Ureter (tissue), 1 donor: ENCODE results near the gene GPR142. TPM values are rescaled to one million over a fixed set of nuclear protein-coding genes. Genes with fewer than 3 reads are reported as not detected.

ENCODE experiments used
- DNase-seq: peaks from one replicate; pipeline ENCODE4 v3.0.0-alpha.2; 2020; ENCODE audit warnings: low spot score
- total RNA-seq: library from RNA; stranded (reverse); gene quantifications from one replicate; pipeline ENCODE4 v1.2.4, GENCODE V29; 2023
- donor health status: DM: yes; HTN: yes; CAD: no.

Gene GPR142, protein sequence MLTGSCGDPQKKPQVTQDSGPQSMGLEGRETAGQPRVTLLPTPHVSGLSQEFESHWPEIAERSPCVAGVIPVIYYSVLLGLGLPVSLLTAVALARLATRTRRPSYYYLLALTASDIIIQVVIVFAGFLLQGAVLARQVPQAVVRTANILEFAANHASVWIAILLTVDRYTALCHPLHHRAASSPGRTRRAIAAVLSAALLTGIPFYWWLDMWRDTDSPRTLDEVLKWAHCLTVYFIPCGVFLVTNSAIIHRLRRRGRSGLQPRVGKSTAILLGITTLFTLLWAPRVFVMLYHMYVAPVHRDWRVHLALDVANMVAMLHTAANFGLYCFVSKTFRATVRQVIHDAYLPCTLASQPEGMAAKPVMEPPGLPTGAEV
- 0.52 TPM for total RNA-seq

DNA sequence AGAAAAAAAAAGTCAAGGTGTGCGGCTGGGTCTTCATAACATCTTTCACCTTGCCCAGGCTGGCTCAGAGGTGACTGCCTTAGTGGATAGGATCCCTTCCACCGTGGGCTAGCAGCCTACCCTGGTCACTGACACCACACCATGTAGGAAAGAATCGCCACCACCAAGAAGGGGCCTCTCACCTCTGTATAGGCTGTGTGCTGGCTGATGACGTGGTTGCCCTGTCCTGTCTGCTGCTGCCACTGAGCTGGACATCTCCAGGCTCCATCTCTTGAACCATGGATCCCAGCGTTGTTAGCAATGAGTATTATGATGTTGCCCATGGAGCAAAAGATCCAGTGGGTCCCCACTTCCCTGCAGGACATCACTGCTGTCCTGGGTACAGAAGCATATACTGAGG lies at the start of gene GPR142:
GPR142 (plus strand) TSS at position 301 of the 400 bp plus-strand sequence. CDS start 2,035 bp downstream, outside the sequence.
- no peak for DNase-seq

DNA sequence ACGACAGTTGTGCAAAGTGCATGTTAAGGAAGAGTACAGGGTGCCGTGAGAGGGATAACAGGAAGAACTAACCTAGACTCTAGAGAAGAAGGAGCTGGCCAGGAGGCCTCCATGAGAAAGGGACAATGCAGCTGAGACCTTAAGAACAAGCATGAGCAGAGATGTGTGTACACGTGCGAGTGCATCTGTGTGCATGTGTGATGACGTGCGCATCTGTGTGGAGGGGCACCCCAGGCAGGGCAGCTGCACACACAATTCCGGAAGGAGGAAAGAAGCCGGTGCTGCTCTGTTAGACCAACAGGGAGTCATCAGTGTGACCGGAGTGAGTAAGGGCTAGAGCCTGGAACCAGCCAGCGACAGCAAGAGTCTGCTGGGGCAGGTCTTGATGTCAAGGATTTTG lies 48.9 kb upstream of the GPR142 start:
- no peak for DNase-seq

DNA sequence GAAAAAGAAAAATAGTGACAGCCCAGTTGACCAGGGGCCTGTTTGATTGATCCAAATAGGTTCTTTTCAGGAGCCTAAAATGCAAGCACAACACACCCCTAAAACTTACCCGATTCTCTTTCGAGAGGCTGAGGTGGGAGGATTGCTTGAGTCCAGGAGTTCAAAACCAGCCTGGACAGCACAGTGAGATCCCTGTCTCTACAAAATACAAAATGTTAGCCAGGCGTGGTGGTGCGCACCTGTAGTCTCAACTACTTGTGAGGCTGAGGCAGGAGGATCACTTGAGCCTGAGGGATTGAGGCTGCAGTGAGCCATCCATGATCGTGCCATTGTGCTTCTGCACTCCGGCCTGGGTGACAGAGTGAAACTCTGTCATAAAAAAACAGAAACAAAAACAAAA lies 42.8 kb upstream of the GPR142 start:
- no peak for DNase-seq

DNA sequence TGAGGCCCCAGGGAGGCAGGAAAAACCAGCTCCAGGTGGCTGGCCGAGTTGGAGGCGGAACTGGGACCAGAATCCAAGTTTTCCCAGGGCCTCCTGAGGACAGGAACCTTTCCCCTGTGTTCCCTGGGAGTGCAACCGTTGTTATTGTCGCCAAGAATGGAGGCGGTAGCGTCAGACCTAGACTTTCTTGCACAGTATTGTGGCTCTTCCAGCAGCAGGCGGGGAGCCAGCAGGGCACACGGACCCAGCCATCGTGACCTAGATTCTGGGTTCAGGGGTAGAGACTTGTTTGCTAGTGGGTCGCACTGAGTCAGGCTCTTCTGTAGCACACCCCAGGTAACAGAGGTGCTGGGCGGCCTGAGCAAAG lies 41.9 kb upstream of the GPR142 start:
- no peak for DNase-seq

DNA sequence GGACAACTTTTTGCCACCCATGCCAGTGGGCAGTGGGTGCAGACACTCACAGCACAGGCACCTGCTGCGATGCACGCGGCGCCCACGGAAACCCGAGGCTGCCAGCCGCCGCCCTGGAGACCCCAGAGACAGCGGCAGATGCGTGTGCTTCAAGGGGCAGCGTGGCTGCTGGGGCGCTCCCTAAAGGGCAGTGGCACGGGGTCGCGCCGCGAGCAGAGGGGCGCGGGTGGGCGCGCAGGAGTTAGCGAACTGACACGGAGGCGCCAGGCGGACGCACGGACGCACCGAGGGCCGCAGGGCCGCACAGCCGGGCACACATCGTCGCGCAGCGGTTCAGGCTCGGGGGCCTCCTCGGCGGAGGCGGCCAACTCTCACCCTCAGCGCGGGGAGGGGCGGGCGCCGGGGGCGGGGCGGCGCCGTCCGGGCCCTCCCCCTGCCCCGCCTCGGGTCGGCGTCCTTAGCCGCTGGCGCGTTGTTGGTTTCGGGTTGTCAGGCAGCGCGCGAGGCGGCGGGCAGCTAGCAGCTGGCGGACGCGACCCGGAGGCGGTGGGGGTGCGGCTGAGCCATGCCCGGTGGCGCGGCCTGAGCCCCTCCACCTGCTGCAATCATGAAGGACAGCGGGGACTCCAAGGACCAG lies 41.4 kb upstream of the GPR142 start, which contains the start of gene KIF19:
KIF19 (plus strand) TSS at position 484 of the 637 bp plus-strand sequence; CDS start at position 608, 124 bp downstream.
- no peak for DNase-seq

DNA sequence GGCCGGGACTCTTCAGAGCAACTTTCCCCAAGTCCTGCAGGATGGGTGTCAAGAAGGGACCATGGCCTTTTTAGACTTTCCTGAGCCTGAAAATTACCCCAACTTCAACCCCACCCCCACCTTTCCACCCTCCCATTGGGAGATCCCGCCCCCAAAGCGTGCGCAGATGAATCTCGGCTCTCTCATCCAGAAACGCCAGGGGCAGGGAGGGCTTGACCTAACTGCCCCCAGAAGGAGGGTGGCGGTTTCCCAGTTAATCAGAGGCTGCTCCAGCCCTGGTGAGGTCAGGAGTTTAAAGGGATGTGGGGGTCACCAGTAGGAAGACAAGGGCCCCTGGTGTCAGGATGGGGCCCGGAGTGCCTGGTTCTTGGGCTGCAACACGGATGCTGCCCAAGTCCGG lies 40.8 kb upstream of the GPR142 start:
- DNase-seq: no peak

DNA sequence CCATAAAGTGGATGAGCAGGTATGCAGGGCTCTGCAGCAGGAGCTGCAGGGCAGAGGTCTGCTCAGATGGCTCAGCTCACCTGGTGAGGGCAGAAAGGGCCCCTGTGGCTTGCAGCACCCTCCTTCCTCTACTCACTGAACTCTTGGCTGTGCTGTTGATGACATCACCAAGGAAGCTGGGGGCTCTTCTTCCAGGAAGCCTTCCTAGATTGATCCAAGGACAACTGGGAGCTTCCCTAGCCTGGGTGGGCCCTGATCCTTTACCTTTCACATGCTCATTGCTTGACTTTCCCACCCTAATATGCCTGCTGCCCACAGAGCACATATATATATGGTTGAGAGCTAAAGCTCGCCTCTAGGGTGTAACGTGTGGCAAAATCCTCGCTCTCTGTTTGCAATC lies 38.8 kb upstream of the GPR142 start:
- no peak for DNase-seq

DNA sequence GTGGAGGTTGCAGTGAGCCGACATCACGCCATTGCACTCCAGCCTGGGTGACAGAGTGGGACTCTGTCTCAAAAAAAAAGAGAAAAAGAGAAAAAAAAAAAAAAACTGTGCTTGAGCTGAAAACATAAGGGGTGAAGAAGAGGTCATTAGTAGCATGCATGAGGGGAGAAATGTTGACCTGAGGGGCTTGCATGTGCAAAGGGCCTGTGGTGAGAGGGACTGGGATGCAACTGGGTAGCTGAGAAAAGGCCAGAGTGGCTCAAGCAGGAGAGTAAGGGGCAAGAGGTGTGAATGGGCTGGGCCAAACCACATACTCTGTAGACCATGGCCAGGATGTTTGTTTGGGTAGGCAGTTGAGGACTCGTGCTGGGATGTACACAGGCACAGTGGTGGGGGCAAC lies 37.9 kb upstream of the GPR142 start:
- no peak for DNase-seq

DNA sequence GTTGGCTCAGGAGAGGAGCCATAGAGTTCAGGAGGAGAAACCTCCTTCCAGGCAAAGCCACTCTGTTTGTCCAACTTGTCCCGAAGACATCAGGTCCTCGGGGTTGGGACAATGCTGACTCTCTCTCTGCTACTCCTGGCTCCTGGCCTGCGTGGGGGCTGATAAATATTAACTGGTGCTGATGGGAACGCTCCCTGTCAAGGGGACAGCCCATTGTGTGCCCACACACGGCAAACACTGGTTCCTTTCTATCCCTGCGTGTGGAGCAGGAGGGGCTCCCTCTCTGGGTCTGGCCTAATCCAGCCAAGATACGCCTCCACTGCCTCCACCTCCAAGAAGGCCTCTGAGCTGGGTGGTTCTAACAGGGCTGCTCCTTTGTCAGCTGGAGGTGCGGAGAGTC lies 36.9 kb upstream of the GPR142 start:
- no peak for DNase-seq

DNA sequence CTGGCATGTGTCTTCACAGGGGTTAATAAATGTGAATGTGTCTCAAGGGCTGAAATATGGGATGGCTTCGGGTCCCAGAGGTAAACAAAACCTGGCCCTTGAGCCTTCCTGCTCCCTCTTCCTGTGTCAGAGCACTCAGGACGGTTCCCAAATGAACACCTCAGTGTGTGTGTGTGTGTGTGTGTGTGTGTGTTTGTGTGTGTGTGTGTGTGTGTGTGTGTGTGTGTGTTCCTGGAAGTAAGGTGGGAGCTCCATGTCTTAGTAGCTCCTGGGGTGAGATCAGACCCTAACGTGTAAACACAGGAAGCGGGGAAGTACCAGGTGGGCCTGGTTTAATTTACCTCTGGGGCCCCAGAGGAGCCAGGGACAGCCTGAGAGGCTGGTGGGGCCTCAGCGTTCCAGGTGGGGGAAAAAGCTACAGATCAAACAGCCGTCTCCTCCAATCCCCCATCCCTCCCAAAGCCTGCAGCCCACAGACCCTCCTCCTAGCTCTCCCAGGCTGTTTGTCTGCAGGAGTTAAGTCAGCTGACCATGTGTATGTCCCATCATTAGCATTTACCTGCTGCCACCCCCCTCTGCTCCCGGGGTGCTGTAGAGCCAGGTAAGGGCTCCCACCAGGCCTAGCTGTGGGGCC lies 35.2 kb upstream of the GPR142 start:
- DNase-seq: no peak

DNA sequence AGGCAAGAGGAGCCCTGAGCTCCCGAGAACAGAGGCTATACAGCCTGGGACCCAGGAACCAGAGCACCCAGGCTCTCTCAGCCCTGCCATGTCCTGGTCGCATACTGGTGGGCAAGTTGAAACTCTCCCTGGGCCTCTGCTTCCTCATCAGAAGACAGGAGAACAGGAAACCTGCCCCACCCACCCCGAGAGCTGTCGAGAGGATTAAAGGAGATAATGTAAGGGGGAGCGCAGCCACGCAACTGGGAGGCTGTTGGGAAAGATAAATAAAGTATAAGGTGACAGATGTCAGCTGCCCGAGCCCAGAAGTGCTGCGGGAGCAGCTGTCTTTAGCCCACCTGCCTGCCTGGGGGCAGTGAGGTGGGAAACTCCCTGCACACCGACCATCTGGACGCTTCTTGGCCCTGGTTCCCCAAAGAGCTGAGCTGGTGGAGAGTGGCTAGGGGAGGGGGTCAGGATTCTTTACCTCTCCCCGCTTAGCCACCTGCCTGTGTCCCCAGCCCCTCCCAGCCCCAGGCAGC lies 34.5 kb upstream of the GPR142 start:
- no peak for DNase-seq

DNA sequence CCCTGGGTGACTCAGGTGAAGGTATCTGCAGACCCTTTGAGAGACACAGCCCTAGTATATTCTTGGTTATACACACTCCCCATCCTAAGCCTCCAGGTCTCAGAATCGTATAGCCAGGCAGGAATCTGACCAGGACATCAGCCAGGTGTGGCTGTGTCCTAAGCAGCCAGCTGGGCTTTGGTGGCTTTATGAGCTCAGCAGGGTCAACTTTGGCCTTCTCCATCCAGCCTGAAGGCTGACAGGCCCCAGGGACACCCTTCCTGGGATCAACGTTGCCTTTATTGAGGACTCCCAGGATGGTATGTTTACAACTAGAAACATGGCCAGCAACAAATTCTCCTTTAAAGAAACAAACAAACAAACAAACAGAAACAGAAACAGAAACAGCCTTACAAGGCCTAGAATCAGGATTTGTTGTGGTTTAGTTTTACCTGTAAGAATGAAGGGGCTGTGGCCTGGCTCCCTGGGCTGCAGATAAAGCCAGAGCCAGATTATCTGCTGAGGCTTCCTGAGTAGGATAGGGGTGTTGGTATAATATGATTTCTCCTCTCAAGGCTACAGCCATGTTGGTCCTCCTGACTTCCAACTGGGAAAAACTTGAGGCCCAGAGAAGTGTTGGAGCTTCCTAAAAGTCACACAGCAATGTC lies 32.8 kb upstream of the GPR142 start:
- DNase-seq: no peak

DNA sequence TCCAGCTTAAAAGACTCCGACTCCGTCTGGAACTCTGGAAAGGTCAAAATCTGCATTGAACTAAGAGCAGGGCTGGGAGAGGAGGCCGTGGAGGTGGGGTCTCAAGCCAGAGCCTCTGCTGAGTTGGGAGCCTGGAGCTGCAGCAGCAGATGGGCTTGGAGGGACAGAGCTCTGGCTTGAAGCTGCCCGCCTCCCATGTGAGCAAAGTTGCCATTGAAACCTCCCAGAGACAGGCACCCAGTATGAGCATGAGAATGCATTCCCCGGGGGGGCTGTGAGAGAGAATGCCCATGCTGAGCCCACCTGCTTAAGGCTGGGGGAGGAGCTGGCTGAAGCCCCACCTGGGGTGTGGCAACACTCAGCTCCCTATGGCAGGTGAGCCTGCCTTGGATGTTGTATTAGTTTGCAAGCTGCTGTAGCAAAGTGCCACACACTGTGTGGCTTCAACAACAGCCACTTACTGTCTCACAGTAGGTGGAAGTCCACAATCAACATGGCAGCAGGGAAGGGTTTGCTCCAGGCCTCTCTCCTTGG lies 31.7 kb upstream of the GPR142 start:
- DNase-seq: no peak

DNA sequence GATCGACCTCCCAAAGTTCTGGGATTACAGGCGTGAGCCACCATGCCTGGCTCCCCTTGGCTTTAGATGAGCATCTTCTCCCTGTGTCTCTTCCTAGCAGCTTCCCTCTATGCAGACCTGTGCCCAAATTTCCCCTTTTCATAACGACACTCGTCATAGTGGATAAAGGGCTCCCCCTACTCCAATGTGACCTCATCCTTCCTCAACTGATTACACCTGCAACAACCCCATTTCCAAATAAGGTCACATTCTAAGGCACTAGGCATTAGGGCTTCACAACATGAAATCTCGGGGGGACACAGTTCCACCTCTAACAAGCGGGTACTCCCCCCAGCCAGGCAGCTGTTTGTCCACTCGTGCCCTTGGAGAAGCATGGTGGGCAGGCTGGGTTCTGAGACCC lies 31.0 kb upstream of the GPR142 start:
- no peak for DNase-seq

DNA sequence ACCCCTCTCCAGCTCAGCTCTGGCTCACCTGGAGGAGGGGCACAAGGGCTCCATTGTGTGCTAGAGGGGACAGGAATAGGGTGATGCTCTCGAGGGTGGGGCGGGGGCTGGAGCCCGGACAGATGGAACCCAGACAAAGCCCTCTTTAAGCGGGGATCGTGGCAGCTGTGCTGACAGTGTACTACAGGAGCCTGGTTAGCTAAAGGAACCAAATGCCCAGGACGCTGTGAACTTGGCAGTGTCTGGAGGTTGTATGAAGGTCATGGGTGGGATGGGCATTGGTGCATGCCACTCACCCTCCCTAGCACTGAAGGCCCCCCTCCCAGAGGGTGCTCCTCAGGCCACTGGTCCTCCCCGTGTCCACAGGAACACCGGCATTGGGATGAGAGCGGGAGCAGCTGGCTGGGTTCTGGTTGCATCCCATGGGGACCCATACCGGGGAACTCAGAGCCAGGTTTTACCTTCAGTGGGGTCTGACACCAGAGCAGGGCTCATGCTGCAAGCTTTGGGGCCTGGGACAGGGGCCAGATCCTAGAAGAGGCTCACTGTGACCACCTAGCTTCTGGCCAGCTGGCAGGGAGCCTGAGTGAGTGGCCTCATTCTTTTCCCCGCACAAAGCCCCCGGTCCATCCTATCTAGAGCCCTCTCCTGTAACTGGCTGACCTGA lies 29.3 kb upstream of the GPR142 start:
- DNase-seq: no peak

DNA sequence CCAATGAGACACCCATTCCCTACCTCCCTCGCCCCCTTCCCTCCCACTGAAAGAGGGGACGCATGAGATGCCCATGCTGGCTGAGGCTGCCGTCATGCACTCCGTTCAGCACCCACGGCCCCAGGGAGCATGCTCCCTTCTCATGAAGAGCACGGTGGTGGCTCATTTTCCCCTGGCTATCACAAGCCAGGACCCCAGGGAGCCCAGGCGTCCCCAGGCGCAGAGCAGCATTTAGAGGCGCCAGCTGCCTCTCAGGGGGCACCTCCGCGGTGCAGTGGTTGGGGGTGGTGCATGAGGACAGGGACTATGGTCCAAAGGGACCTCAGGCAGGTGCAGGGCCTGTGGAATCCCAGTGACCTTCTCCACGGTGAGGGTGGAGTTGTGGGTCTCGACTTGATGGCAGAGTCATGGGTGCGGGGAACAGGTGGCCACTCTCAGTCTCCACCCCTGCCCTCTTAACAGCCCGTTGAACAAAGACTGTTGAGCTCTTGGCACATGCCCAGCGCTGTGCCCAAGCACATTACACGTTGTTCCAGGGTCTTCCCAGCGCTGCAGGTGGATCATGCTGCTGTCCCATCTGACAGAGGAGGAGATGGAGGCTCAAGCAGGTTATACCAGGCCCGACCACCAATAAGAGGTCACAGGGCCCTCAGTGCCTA lies 27.6 kb upstream of the GPR142 start:
- DNase-seq: no peak

DNA sequence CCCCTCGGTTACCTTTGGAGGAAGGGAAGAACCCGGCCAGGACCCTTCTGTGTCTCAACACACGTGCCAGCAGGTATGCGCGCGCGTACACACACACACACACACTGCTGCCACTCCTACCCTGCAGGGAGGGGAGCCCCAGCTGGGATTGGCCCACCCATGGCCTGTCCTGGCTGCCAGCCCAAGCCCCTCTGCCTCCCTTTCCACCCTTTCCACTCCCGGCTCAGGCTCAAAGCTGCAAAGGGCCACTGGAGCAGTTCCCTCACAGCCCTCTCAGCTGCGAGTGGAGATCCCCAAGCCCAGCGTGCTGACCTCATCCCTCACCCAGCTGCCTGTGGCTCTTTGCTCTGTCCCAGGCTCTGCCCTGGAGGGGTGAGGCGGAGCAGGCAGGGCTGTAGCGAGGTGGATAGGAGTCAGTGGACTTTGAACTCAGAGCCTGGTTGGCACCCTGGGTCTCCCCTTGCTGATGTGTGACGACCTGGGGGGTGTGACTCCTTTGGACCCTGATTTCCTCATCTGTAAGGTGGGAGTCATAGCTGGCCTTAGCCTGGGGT lies 26.8 kb upstream of the GPR142 start:
- DNase-seq: no peak

DNA sequence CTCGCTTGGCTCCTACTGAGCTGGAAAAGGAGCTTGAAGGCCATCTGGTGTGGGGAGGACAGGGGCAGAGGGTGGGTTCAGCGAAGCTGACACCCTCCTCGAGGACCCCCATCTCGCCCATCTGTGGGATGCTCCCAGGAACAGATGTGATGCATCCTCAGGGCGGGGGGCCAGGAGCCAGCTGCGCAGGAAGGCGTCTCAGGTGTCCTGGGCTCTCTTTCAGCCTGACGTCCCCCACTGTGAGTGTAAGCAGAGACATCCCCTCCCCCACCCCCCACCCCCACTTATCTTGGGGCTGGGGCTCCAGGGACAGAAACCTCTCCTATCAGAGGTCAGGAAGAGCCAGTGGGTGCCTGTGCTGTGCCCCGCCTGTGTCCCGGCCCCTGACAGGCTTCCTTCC lies 25.1 kb upstream of the GPR142 start:
- no peak for DNase-seq

DNA sequence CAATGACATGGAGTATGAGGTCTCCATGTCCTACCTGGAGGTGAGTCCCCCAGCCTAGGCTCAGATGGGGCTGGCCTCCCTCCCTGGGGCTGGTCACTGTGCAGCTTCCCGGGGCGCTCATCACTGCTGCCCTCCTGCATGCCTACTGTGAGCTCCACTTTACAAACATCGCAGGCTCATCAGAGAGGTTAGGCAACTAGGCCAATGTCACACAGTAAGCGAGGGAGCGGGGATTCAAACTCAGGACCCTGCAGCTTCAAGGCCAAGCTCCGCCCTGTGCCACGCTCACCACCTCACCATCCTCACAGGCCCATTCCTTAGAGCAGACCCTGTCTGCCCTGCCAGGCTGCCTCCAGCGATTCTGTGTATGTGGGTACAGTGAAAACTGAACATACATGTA lies 24.2 kb upstream of the GPR142 start:
- DNase-seq: no peak

DNA sequence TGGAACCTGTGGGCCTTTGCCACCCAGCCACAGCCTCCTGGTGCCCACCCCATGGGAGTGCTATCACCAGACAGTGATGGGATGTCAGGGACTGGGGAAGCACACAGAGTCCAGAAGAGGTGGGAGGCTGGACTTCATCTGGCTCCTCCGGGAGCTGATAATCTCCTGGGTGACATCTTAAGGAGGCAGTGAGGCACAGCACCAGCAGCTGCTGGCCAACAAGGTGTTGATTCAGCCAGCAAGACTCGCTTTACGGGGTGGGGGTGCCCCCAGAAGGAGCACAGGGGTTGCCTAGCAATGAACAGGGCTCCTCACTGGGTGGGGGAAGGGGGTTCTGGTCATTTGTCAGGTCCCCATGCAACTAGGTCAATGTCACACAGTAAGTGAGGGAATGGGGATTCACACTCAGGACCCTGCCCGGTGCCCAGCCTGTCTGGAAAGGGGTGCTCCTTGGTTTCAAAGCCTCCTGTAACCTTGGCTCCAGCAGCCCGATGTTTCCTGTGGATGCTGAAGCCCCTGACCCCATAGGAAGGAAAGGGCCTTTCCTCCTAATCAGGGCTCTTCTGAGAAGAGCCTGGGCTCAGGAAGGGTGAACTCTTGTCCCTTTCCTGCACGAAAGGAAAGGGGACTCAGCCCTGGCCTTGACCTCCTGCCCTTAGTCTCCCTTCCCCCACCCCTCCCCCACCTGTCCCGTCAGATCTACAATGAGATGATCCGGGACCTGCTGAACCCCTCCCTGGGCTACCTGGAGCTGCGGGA lies 23.6 kb upstream of the GPR142 start:
- no peak for DNase-seq
